HCT116 (cell line): Measurements from ENCODE around the gene CA10. TPM values are rescaled to one million over a fixed set of nuclear protein-coding genes. Genes with fewer than 3 reads are reported as not detected.

Experiments
- ATAC-seq: fragments of 200-7000 bp; cut with Tn5 transposase; 2 replicates; pipeline ENCODE4 v1.9.1; 2020; ENCODE audit warnings: mild to moderate bottlenecking, moderate library complexity
- BruUV-seq: library from RNA; stranded (reverse); fragments of 400-500 nt; replicated peaks from 2 replicates; lab custom pipeline; 2021; lab: Mats Ljungman, UMichigan
- CTCF ChIA-PET: fragments of 300-600 bp; sonication (Branson Sonifier 250); formaldehyde crosslinking; loops from one replicate; lab custom pipeline; 2021; ENCODE audit warnings: antibody characterized with exemption; lab: Charles Lee
- POLR2A ChIA-PET: fragments of 300-600, 350-600 bp; sonication (Branson Sonifier 250); formaldehyde crosslinking; loops from one replicate; lab custom pipeline; 2021; ENCODE audit warnings: antibody characterized with exemption; lab: Charles Lee
- RAD21 ChIA-PET, 2 experiments: fragments of 300-600 bp; sonication (Branson Sonifier 250); formaldehyde crosslinking; loops; one replicate each; lab custom pipeline; 2023; ENCODE audit warnings: low total read pairs in 2 of 2; ENCODE audit not compliant: uncharacterized antibody in 2 of 2, unreplicated experiment in 2 of 2, low non-redundant PET in 1 of 2; lab: Charles Lee
- DNase-seq: peaks from one replicate; pipeline ENCODE4 v3.0.0-alpha.2; 2010; ENCODE audit warnings: low read depth, low spot score
- H2AFZ ChIP-seq: fragments of 200-600 bp; shearing (Covaris generic), sonication (generic); 2 replicates; pipeline ENCODE4 v1.6.1; 2017; ENCODE audit warnings: low read depth, mixed run types, mixed read lengths, antibody characterized with exemption, low read length; ENCODE audit not compliant: poor library complexity, severe bottlenecking
- H3K27ac ChIP-seq: 2 replicates; pipeline ENCODE4 v1.5.1; 2012; ENCODE audit warnings: low read depth, low read length
- H3K27me3 ChIP-seq: fragments of 200-600 bp; sonication (generic); 2 replicates; pipeline ENCODE4 v1.6.1; 2016; ENCODE audit warnings: mixed run types, low read length, mixed read lengths; ENCODE audit not compliant: insufficient read depth
- H3K36me3 ChIP-seq, 2 experiments: fragments of 200-500 bp in 1 of 2; fragments of 200-600 bp in 1 of 2; sonication (Bioruptor generic) in 1 of 2; sonication (generic) in 1 of 2; 2 replicates each; pipeline versions ENCODE4 v1.5.1 to v1.6.1; 2014 to 2016; ENCODE audit warnings: low read length in 2 of 2, inconsistent platforms in 1 of 2, mixed read lengths in 1 of 2, mixed run types in 1 of 2; ENCODE audit not compliant: insufficient read depth in 2 of 2, control insufficient read depth in 1 of 2
- H3K4me1 ChIP-seq, 2 experiments: fragments of 200-600 bp in 1 of 2; sonication (generic) in 1 of 2; 2 replicates each; pipeline versions ENCODE4 v1.5.1 to v1.6.1; 2012 to 2017; ENCODE audit warnings: low read length in 2 of 2, inconsistent platforms in 1 of 2, mild to moderate bottlenecking in 1 of 2, mixed read lengths in 1 of 2, mixed run types in 1 of 2, moderate library complexity in 1 of 2; ENCODE audit not compliant: insufficient read depth in 2 of 2, control insufficient read depth in 1 of 2
- H3K4me2 ChIP-seq: fragments of 200-600 bp; sonication (generic); 2 replicates; pipeline ENCODE4 v1.6.1; 2017; ENCODE audit warnings: mixed run types, low read length, mixed read lengths
- H3K4me3 ChIP-seq, 2 experiments: fragments of 200-600 bp in 1 of 2; sonication (generic) in 1 of 2; replicated peaks in 1 of 2; 2 replicates each; pipeline ENCODE4 v1.5.1; 2011 to 2016; ENCODE audit warnings: low read length in 2 of 2, control low read depth in 1 of 2, low read depth in 1 of 2, mild to moderate bottlenecking in 1 of 2, mixed read lengths in 1 of 2, mixed run types in 1 of 2
- H3K79me2 ChIP-seq: fragments of 200-600 bp; sonication (generic); 2 replicates; pipeline ENCODE4 v1.6.1; 2017; ENCODE audit warnings: mild to moderate bottlenecking, mixed run types, low read length, moderate library complexity, mixed read lengths; ENCODE audit not compliant: insufficient read depth
- H3K9ac ChIP-seq: fragments of 200-600 bp; sonication (generic); 2 replicates; pipeline ENCODE4 v1.6.1; 2016; ENCODE audit warnings: low read length, mixed read lengths
- H3K9me2 ChIP-seq: fragments of 200-600 bp; sonication (generic), shearing (Covaris generic); 2 replicates; pipeline ENCODE4 v1.6.1; 2017; ENCODE audit warnings: mixed run types, mild to moderate bottlenecking, moderate library complexity; ENCODE audit not compliant: insufficient read depth
- H3K9me3 ChIP-seq, 2 experiments: fragments of 200-500 bp in 1 of 2; fragments of 200-600 bp in 1 of 2; sonication (Bioruptor generic) in 1 of 2; sonication (generic) in 1 of 2; 2 replicates each; pipeline ENCODE4 v1.6.1; 2014 to 2017; ENCODE audit warnings: low read length in 2 of 2, mixed read lengths in 2 of 2, inconsistent platforms in 1 of 2, low read depth in 1 of 2, mild to moderate bottlenecking in 1 of 2, mixed run types in 1 of 2, moderate library complexity in 1 of 2; ENCODE audit not compliant: control insufficient read depth in 1 of 2, insufficient read depth in 1 of 2
- H4K20me1 ChIP-seq: fragments of 200-600 bp; sonication (generic), shearing (Covaris generic); 2 replicates; pipeline ENCODE4 v1.6.1; 2017; ENCODE audit warnings: mixed run types, mild to moderate bottlenecking, moderate library complexity; ENCODE audit not compliant: insufficient read depth
- CTCF ChIP-seq, 3 experiments: fragments of 200-600 bp in 1 of 3; sonication (generic) in 1 of 3; IDR thresholded peaks in 2 of 3; conservative IDR thresholded peaks in 1 of 3; 2 replicates each; pipeline ENCODE4 v1.5.1; 2012 to 2017; ENCODE audit warnings: low read depth in 2 of 3, low read length in 2 of 3, antibody characterized with exemption in 1 of 3, borderline replicate concordance in 1 of 3, control low read depth in 1 of 3, mild to moderate bottlenecking in 1 of 3, mixed read lengths in 1 of 3, mixed run types in 1 of 3, moderate library complexity in 1 of 3; ENCODE audit not compliant: insufficient read depth in 1 of 3
- EZH2phosphoT487 ChIP-seq: fragments of 200-600 bp; IDR thresholded peaks from 2 replicates; pipeline ENCODE4 v1.6.1; 2018; ENCODE audit warnings: antibody characterized with exemption, borderline replicate concordance
- FOSL1 ChIP-seq: IDR thresholded peaks from 2 replicates; pipeline ENCODE4 v1.6.1; 2012; ENCODE audit warnings: low read depth
- MAX ChIP-seq: IDR thresholded peaks from 2 replicates; pipeline ENCODE4 v1.6.1; 2012
- POLR2AphosphoS5 ChIP-seq: IDR thresholded peaks from 2 replicates; pipeline ENCODE4 v1.6.1; 2011; ENCODE audit warnings: mild to moderate bottlenecking, low read depth, low read length, moderate library complexity
- ZBTB33 ChIP-seq: IDR thresholded peaks from 2 replicates; pipeline ENCODE4 v1.6.1; 2011; ENCODE audit warnings: mild to moderate bottlenecking, low read length, moderate library complexity; ENCODE audit not compliant: insufficient replicate concordance; ENCODE audit errors: extremely low read depth
- ZFX ChIP-seq: fragments of 450-650 bp; IDR thresholded peaks from 2 replicates; pipeline ENCODE4 v1.6.1; 2017
- intact Hi-C: fragments of 100-400 bp; cut with micrococcal nuclease; formaldehyde crosslinking; loops from 2 replicates; pipeline ENCODE4 v1.10.0; 2022
- total RNA-seq: library from RNA; stranded (reverse); gene quantifications from one replicate; pipeline ENCODE4 v1.2.1, GENCODE V29; 2021; ENCODE audit not compliant: unreplicated experiment

Gene CA10
- total RNA-seq, 1 experiment from 2014 or later: not detected

- Histone ChIP-seq H3K9me2 (no peaks in the 10 kb centered on the region), H3K9me3 (peaks cover 5 to 8% of the 10 kb centered on the region in 2 experiments; a peak in 2 of 4 replicates), H3K27me3 (no peaks in the 10 kb centered on the region), H4K20me1 (no peaks in the 10 kb centered on the region), H3K4me2 (no peak overlapping the region), H3K9ac (no peak overlapping the region), H3K79me2 (no peaks in the 10 kb centered on the region), H3K27ac (no peak overlapping the region), H3K36me3 (no peaks in the 10 kb centered on the region), H3K4me3 (no peak overlapping the region), H3K4me1 (no peaks in the 10 kb centered on the region), H2AFZ (no peak overlapping the region)
- ChIA-PET RAD21 (no interaction called here), CTCF (no interaction called here), POLR2A (no interaction called here)
- intact Hi-C loops: no loop called here
- no peak for DNase-seq
- no peak for TF ChIP-seq CTCF (IDR thresholded peaks at IDR 0.05 in 2 of 3, conservative IDR thresholded peaks at IDR 0.05 in 1 of 3; ENCODE audit: borderline replicate concordance in 1 of 3, insufficient read depth in 1 of 3, low read depth in 2 of 3, low read length in 2 of 3)
- no peak for TF ChIP-seq ZFX
- no peak for TF ChIP-seq EZH2phosphoT487
- TF ChIP-seq MAX: no peak
- TF ChIP-seq FOSL1: no peak
- no peak for ATAC-seq
- BruUV-seq: no TSS peak
These were observed 251.5 kb downstream of the CA10 start for GRCh38 chr17:51907041-51907440.

GRCh38 chr17:51904379-51904778, 254.1 kb downstream of the CA10 start:
- CTCF ChIA-PET: no interaction called here
- DNase-seq: no peak
- Histone ChIP-seq H3K27ac (no peak overlapping the region), H3K4me2 (no peak overlapping the region), H3K79me2 (no peaks in the 10 kb centered on the region), H3K9me2 (no peaks in the 10 kb centered on the region), H3K27me3 (no peaks in the 10 kb centered on the region), H4K20me1 (no peaks in the 10 kb centered on the region), H3K4me1 (no peaks in the 10 kb centered on the region), H3K9me3 (peaks cover 3 to 5% of the 10 kb centered on the region in 2 experiments; a peak in 2 of 4 replicates), H3K9ac (no peak overlapping the region), H3K36me3 (no peaks in the 10 kb centered on the region), H2AFZ (no peak overlapping the region), H3K4me3 (no peak overlapping the region)
- intact Hi-C loops: no loop called here
- POLR2A ChIA-PET: no interaction called here
- no TSS peak for BruUV-seq
- TF ChIP-seq FOSL1: no peak
- TF ChIP-seq POLR2AphosphoS5: no peak
- no peak for TF ChIP-seq CTCF (IDR thresholded peaks at IDR 0.05 in 2 of 3, conservative IDR thresholded peaks at IDR 0.05 in 1 of 3; ENCODE audit: borderline replicate concordance in 1 of 3, insufficient read depth in 1 of 3, low read depth in 2 of 3, low read length in 2 of 3)
- no peak for TF ChIP-seq ZBTB33
- no peak for ATAC-seq
- RAD21 ChIA-PET: no interaction called here
